Tibial nerve (tissue), 4 donors: ENCODE results near the gene EGLN3.

Experiments used
- CTCF ChIP-seq, 5 experiments: fragments of 200-600 bp in 3 of 5; fragments of 450-650 bp in 2 of 5; sonication (generic) in 3 of 5; IDR thresholded peaks; one replicate each; pipeline ENCODE4 v1.5.1; 2016 to 2019; ENCODE audit warnings: antibody characterized with exemption in 5 of 5, mild to moderate bottlenecking in 3 of 5, moderate library complexity in 2 of 5
- EP300 ChIP-seq, 2 donors: sonication (generic); formaldehyde crosslinking; IDR thresholded peaks; one replicate each; pipeline ENCODE4 v1.6.1; 2017; ENCODE audit warnings: antibody characterized with exemption in 2 of 2, mild to moderate bottlenecking in 1 of 2

GRCh38 chr14:33915682-33916081, 35.2 kb downstream of the EGLN3 start:
- TF ChIP-seq EP300 (IDR thresholded peaks at IDR 0.05) (no peak), CTCF (IDR thresholded peaks at IDR 0.05) (no peak)
